HG03108 (cell line): ENCODE measurements around the gene IFNK.

ENCODE experiments used
- ATAC-seq: cut with Tn5 transposase; IDR thresholded peaks from one replicate; pipeline ENCODE4 v1.9.1; 2021; ENCODE audit warnings: moderate library complexity; ENCODE audit not compliant: unreplicated experiment

IFNK gene

GRCh38 chr9:27572566-27572917 is 48.5 kb downstream of the IFNK start:
- peak; percentile 29 for ATAC-seq

GRCh38 chr9:27572918-27573633 is 49.0 kb downstream of the IFNK start, which contains the start of gene C9orf72:
TSS of gene C9orf72 (minus strand) at chr9:27573481. CDS start at chr9:27567120, 6,361 bp downstream.
- ATAC-seq, result peak; percentile 64

- ATAC-seq, result peak; percentile 82
Measured at GRCh38 chr9:27573634-27574590, 49.8 kb downstream of the IFNK start.
